Lung (tissue), 12 donors: ENCODE results near the gene ZNF777. TPM values are rescaled to one million over a fixed set of nuclear protein-coding genes. Genes with fewer than 3 reads are reported as not detected.

Source experiments
- ATAC-seq: fragments of 200-7000 bp; cut with Tn5 transposase; one replicate; pipeline ENCODE4 v1.9.1; 2020; ENCODE audit warnings: moderate number of reproducible peaks; ENCODE audit not compliant: insufficient read depth, low FRiP score
- DNase-seq, 3 donors: peaks; one replicate each; pipeline ENCODE4 v3.0.0-alpha.2; 2013 to 2017
- H3K27ac ChIP-seq, 2 donors: one replicate each; pipeline ENCODE4 v1.5.1; 2013; ENCODE audit warnings: mild to moderate bottlenecking in 2 of 2, moderate library complexity in 2 of 2, control low read depth in 1 of 2, inconsistent platforms in 1 of 2, low read depth in 1 of 2, low read length in 1 of 2
- H3K27me3 ChIP-seq, 3 donors: one replicate each; pipeline ENCODE4 v1.5.1; 2013; ENCODE audit warnings: low read length in 2 of 3; ENCODE audit not compliant: control insufficient read depth in 3 of 3, insufficient read depth in 3 of 3
- H3K36me3 ChIP-seq, 4 donors: one replicate each; pipeline ENCODE4 v1.5.1; 2013; ENCODE audit warnings: low read length in 4 of 4, mild to moderate bottlenecking in 1 of 4, moderate library complexity in 1 of 4; ENCODE audit not compliant: control insufficient read depth in 4 of 4, insufficient read depth in 4 of 4
- H3K4me1 ChIP-seq, 5 donors: one replicate each; pipeline ENCODE4 v1.5.1; 2013; ENCODE audit warnings: low read length in 5 of 5, mild to moderate bottlenecking in 2 of 5, moderate library complexity in 1 of 5; ENCODE audit not compliant: control insufficient read depth in 5 of 5, insufficient read depth in 5 of 5
- H3K4me3 ChIP-seq: one replicate; pipeline ENCODE4 v1.5.1; 2013; ENCODE audit warnings: mild to moderate bottlenecking, control low read depth, moderate library complexity
- H3K9ac ChIP-seq, 2 donors: one replicate each; pipeline ENCODE4 v1.5.1; 2013; ENCODE audit warnings: low read length in 2 of 2, control low read depth in 1 of 2; ENCODE audit not compliant: insufficient read depth in 1 of 2
- H3K9me3 ChIP-seq, 4 donors: one replicate each; pipeline ENCODE4 v1.5.1; 2013; ENCODE audit warnings: low read length in 3 of 4, mild to moderate bottlenecking in 1 of 4, moderate library complexity in 1 of 4; ENCODE audit not compliant: control insufficient read depth in 4 of 4, insufficient read depth in 3 of 4
- CTCF ChIP-seq: IDR thresholded peaks from 2 replicates; pipeline ENCODE4 v1.5.1; 2012; ENCODE audit warnings: mild to moderate bottlenecking; ENCODE audit errors: control extremely low read depth, extremely low read depth
- whole genome bisulfite sequencing, 2 donors: extraction: QIAGEN DNeasy Blood & Tissue Kit; methylation state at CpG; one replicate each; pipeline ENCODE4 v1.1.7; 2013; 5-methylcytosine and 5-hydroxymethylcytosine counted together
- polyA plus RNA-seq, 2 donors: library from polyadenylated mRNA; stranded (reverse); fragments of 200-250 nt; gene quantifications; one replicate each; pipeline ENCODE4 v1.2.1, GENCODE V29; 2013
- total RNA-seq, 2 donors: library from RNA; depleted of rRNA in 1 of 2; stranded (reverse); fragments of >200 nt in 1 of 2; gene quantifications; one replicate each; pipeline ENCODE4 v1.2.1, GENCODE V29; 2014 to 2021
- donor health status: control.
- donor health status: control.
- donor health status: Bipolar disorder and iron deficiency.
- donor health status: healthy.
- donor health status: DM: yes; HTN: yes; CAD: no.

The ZNF777 gene
- total and polyA plus RNA-seq, 4 donors = 7.6 to 12.3 (median 8.6) TPM

- Histone ChIP-seq H3K27ac (no peak overlapping the region), H3K36me3 (peaks cover 0 to 2% (median 0%) of the 10 kb centered on the region in 4 donors), H3K9me3 (peaks cover 0 to 5% (median 0%) of the 10 kb centered on the region in 4 donors), H3K27me3 (no peaks in the 10 kb centered on the region), H3K4me3 (no peak overlapping the region), H3K4me1 (no peaks in the 10 kb centered on the region), H3K9ac (no peak overlapping the region)
- 78 to 86% methylated on average over 1 of the region's 1 CpG for WGBS, 2 donors
- TF ChIP-seq CTCF = no peak
- DNase-seq (no peak), ATAC-seq (no peak)
Observed at GRCh38 chr7:149467321-149467859, 6.5 kb upstream of the ZNF777 start.

- H3K36me3 ChIP-seq = no peaks in the 10 kb centered on the region
- H3K27me3 ChIP-seq = no peaks in the 10 kb centered on the region
- H3K4me3 ChIP-seq = no peak overlapping the region
- no peaks in the 10 kb centered on the region for H3K4me1 ChIP-seq
- H3K27ac ChIP-seq = no peak overlapping the region
- H3K9ac ChIP-seq = no peak overlapping the region
- no peak for TF ChIP-seq CTCF
- no peak for ATAC-seq
- DNase-seq = no peak
- peaks cover 0 to 5% (median 0%) of the 10 kb centered on the region in 4 donors for H3K9me3 ChIP-seq
Observed at GRCh38 chr7:149466364-149466763, 5.5 kb upstream of the ZNF777 start.

DNA sequence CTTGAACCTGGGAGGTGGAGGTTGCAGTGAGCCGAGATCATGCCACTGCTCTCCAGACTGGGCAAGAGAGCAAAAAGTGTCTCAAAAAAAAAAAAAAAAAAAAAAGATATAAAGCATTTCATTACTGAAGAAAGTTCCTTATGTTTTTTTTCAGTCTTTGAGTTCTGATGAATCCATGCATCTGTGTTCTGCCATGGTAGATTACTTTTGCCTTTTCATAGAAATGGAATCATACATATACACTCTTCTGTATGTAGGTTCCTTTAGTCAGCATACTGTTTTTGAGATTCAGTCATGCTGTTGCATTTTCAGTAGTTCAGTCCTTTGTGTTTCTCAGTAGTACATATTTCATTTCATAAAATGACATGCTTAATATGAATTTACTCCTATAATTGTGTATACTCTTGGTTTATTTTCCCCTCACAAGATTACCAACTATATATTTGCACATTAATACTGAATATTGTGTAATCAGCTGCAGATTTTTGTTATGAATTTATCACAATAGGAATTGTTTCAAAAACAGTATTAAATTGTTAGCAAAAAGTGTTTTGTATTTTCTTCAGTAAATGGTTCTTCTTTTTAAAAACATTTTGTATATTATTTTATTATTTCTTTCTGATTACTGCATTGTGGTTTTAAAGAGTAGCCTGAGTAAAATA, 2.8 kb upstream of the ZNF777 start:
- WGBS, 2 donors = 94 to 96% methylated on average over 1 of the region's 1 CpG
- ATAC-seq = no peak

More for the DNA sequence above, 2.8 kb upstream of the ZNF777 start:
- no peak overlapping the region for H3K9ac ChIP-seq
- TF ChIP-seq CTCF = no peak
- no peak for DNase-seq
- H3K9me3 ChIP-seq = no peaks in the 10 kb centered on the region
- H3K4me1 ChIP-seq = peaks cover 6 to 8% (median 8%) of the 10 kb centered on the region in 5 donors
- no peaks in the 10 kb centered on the region for H3K36me3 ChIP-seq
- no peaks in the 10 kb centered on the region for H3K27me3 ChIP-seq
- no peak overlapping the region for H3K27ac ChIP-seq
- no peak overlapping the region for H3K4me3 ChIP-seq
